MV-4-11 (cell line): Measurements from ENCODE around the gene RPN1.

Experiments
- DNase-seq: peaks from one replicate; lab custom pipeline; 2025; lab: John Stamatoyannopoulos, UW

Gene RPN1

DNA sequence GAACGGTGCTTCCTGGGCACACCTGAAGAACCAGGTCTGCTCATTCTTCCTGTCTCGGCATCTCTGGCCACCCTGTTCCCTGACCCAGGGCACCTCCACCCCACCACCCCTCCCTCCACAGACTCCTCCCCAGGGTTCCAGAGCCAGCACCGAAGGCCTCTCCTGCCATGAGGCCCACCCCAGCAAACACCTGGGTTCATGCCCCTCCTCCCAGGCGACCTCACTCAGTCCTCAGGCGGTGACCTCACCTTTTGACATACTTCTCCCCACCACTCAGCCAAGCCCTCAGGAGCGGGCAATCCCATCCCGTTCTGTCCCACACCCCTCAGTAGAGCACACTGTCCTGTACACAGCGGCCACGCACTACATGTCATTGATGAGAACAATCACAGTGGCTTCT lies 72.3 kb downstream of the RPN1 start:
- DNase-seq: no peak

DNA sequence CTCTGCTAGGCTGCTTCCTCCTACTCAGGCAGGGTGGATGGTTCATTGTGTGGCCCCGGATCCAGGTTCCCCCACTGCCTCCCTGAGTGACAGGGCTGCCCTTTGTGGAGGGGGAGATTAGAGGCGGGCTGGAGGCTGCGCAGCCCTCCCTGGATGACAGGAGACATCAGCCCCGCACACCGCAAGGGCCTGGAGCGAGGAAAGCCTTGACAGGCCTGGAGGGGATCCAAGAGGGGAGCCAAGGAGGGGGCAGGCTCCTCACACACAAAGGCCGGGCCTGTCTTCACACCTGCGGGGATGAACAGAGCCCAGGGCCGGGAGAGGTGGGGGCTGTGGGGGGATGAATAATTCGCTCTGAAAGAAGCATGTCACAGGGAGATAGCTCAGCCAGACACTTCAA lies 72.9 kb downstream of the RPN1 start:
- no peak for DNase-seq

GRCh38 chr3:128576290-128576689 lies 74.3 kb downstream of the RPN1 start:
- DNase-seq: no peak

DNA sequence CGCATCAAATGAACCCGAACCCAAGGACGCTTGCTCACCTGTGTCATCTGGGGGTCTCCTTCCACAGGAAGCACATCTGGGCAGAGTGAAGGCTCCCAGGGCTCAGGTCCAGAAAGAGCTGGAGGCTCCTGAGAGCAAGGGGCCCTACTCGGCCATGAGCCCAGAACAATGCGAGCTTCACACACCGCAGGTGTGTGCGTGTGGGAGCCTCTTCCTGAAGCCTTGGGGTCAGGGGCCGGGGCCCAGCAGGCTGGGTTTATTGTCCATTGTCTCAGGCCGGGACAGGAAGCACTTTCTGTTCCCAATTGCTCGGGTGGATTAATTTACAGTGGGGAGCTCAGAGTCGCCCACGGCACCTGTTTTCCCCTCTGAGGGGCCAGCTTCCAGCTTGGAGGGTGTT lies 74.8 kb downstream of the RPN1 start:
- DNase-seq: no peak

GRCh38 chr3:128573707-128574162 lies 76.9 kb downstream of the RPN1 start:
- DNase-seq: no peak

DNA sequence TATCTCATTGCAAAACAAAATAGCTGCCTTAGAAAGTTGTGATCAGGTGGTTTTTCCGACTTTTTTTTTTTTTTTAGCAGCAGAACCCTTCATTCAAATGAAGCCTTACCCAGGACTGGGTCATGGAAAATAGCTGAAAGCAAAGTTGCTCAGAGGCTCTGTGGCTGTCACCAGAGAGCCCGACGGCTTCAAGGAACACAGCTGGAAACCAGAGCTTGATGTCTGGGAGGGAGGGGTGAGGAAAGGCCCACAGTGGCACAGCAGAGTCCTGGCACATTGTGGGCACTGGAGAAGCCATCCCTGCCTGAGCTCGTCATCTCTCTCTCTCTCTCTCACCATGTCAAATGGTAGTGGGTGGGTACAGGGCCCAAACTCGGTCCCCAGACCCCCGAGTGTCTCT lies 77.5 kb downstream of the RPN1 start:
- no peak for DNase-seq

- DNase-seq: no peak
These were observed 77.9 kb downstream of the RPN1 start for GRCh38 chr3:128572644-128573105.

DNA sequence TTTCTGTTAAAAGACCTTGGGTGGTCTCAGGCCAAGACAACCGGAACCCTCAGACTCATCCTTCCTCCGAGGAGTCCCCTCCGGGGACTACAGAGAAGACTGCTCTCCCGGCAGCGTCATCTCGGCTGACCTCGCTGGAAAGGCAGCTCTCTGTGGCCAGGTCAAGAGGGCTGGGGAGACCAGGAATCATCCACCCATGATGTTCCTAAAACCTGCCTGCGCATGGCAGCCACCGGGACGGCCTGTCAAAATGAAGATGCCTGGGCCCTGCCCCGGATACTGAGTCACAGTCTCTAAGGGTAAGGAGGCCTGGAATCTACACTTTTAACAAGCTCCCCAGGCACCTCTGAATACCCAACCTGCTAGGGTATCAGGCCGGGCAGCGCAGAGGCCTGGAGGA lies 78.6 kb downstream of the RPN1 start:
- DNase-seq: no peak
